ENCODE results near the gene OR2B3.
"Not testable (repeated sequence)": the region's sequence is repeated elsewhere in the genome, so short reads cannot be mapped to it uniquely, and the experiment has no call there.

Gene OR2B3, protein sequence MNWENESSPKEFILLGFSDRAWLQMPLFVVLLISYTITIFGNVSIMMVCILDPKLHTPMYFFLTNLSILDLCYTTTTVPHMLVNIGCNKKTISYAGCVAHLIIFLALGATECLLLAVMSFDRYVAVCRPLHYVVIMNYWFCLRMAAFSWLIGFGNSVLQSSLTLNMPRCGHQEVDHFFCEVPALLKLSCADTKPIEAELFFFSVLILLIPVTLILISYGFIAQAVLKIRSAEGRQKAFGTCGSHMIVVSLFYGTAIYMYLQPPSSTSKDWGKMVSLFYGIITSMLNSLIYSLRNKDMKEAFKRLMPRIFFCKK

DNA sequence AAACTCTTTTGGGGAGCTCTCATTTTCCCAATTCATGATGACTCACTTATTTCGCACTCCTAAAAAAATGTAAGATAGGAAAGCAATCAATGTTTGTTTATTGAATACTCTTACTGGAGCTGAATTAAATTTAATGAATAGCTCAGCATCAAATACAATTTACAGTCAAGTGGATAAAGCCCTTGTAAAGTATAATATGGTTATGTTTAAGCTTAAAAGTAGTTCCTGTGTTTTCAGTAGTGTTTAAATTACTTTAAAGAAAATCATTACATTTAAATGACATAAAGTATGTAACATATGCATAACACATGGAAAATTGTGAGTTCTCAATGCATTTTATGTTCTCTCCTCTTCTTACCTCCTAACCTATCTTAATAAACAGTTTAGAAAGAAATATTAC lies at the start of gene OR2B3:
Gene OR2B3, minus strand, starts transcription at position 101 of the 400 bp plus-strand sequence. Its CDS starts 65 bp downstream, at position 36.
- DNase-seq: no peak

DNA sequence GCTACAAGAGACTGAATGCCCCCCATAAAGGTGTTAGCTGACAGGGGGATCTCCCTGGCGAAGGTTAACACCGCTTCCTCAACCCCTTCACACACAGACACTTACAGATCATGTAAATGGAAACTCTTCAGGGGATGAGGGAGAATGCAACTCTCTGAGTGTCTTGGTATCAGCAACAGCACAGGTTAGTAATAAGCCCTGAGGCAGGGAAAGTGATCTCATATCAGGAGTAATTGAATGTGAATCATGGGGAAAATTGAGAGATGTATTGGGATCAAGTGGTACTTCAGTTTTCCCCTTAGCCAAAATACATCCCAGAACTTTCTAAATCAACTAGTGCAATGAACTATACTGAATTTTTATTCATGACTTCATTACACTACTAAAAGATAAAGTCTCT lies 44.6 kb upstream of the OR2B3 start:
- no peak for DNase-seq

DNA sequence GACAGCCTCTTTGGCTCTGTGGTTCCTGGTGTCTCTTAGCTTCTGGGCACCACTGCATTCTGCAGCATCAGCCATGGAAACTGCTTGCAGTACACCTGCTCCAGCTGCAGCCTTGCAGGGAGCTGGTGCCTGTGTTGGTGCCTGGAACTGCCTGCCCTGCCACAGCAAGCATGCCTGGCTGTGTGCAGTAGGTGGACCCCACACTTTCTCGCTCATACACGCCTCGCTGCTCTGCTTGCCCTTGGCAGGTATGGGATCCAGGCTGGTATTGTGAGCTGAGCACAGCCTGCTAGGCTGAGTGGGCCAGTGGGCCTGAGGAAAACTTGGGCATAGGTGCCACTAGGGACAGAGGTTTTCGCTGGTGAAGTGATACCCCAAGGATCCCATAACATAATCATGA lies 43.5 kb upstream of the OR2B3 start:
- DNase-seq: no peak

DNA sequence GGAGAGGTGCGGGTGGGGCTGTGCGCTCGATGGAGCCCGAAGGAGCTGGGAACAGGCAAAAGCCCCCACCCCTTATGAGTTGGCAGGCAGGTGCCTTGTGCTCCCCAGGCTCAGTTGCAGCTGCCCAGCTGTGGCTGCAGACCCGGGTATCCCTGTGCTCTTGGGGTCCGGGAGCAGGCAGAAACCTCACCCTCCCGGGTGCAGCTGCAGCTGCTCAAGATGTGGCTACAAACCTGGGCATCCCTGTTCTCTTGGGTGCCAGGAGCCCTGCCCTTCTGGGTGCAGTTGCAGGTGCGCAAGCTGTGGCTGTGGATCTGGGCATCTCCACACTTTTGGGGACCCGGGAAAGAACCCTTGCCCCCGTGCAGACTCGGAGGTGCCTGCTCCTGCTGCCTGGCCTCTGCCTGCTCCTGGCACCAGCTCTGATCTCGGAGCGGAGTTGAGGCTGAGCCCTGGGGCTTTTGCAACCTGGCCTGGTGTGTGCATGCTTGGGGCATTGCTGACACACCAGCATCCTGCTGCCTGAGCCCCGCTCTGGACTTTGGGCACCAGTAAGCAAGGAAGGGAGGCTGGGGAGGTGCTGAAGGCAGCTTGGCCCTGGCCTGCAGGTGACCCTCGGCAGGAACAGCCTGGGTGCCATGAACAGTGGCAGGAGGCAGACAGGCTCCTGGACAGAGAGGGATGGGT lies 42.4 kb upstream of the OR2B3 start:
- no peak for DNase-seq

DNA sequence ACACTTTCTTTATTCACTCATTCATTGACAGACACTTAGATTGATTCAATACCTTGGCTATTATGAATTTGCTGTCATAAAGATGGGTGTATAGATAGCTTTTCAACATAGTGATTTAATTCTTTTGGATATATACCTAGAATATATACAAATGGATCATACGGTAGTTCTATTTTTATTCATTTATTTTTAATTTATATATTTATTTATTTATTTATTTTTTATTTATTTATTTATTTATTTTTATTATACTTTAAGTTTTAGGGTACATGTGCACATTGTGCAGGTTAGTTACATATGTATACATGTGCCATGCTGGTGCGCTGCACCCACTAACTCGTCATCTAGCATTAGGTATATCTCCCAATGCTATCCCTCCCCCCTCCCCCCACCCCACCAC lies 27.9 kb upstream of the OR2B3 start:
- not testable (repeated sequence) for DNase-seq

DNA sequence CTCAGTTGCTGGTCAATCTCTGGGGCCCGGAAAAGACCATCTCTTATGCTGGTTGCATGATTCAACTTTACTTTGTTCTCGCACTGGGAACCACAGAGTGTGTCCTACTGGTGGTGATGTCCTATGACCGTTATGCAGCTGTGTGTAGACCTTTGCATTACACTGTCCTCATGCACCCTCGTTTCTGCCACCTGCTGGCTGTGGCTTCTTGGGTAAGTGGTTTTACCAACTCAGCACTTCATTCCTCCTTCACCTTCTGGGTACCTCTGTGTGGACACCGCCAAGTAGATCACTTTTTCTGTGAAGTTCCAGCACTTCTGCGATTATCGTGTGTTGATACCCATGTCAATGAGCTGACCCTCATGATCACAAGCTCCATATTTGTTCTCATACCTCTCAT lies 25.0 kb upstream of the OR2B3 start:
- DNase-seq: peak; percentile 5

DNA sequence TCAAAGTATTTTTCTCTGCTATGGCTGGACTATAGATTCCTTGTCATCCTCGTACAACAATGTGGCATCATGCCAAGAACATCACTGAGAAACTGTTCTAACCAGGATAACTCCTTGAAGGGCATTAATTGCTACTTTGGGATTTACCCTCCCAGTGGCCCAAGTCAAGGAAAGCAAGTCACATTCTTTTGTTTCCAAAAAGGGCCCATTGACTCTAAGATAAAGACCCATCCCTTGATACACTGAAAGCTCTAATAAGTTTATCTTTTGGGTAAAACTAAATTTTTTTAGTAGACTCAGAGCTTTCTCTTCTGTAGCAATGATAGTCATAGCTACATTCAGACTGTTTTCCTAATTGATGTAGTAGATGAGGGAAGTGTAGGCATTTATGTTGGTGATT lies 20.6 kb upstream of the OR2B3 start, which contains the start of gene OR2J3:
Gene OR2J3, plus strand, starts transcription at position 301 of the 400 bp plus-strand sequence. CDS start 3,833 bp downstream, outside the sequence.
- DNase-seq: no peak

DNA sequence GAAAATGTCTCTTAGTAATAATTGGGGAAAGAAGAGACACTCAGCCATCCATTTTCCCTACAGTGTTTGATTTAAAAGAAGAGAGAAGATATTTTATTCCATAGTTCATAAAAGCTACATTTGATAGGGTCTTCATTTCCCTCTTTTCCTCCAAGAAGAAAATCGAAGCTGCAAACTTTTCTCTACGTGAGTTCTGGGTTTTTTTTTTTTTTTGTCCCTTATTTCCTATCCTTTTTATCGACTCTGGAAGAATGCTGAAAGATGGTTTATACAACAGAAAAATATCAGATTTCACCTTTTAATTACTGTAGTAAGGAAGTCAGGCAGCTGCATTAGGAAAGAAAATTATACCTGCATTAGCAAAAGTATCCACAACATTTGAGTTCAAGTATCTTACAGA lies 12.1 kb upstream of the OR2B3 start, which contains the start of gene OR2J1:
Gene OR2J1, plus strand, starts transcription at position 301 of the 400 bp plus-strand sequence. CDS start 1,453 bp downstream, outside the sequence.
- DNase-seq: no peak

DNA sequence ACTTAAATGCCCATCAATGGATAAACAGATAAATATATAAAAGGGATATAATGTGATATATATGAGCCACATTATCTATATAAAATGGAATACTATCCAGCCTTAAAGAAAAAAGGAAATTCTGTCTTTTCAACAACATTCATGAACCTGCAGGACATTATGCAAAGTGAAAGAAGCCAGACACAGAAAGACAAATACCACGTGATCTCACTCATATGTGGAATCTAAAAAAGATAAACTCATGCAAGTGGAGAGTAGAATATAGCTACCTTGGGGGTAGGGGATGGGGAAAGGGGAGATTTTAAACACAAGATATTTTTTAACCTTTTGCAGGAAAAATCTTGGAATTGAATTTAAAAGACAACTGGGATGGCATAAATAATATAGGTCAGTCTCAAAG lies 10.7 kb upstream of the OR2B3 start:
- DNase-seq: no peak

DNA sequence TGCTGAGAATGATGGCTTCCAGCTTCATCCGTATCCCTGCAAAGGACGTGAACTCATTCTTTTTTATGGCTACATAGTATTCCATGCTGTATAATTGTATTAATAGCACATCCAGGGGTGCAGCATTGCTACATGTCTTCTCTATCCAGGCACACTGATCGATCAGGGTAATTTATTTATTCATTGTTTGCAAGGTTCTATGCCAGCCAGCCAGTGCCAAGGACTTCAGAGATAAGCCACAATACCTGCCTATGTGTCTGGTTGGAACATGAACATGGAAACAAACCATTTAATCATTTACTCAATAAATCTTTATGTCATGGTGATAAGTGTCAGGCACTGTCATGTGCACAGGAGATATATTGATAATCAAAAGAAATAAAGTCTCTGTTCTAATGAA lies 5.8 kb upstream of the OR2B3 start:
- no peak for DNase-seq

DNA sequence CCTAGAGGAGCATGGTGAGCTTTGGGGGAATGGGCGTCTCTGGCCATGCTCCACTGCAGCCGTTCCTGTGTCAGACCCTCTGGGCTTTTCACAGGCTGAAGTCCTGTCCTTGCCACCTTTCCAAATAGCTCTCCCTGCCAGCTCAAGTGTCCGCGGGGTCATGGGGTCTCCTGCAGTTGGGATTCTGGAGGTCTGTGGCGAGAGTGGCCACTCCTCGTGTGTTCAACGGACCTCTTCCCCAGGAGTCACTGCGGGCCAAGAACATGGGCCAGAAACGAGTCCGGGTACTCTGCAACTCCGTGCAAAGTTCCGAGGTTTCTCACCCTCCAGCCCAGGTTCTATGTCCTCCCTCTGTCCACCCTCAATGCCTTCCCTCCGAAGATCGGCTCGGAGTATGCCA lies 4.7 kb downstream of the OR2B3 start:
- no peak for DNase-seq

DNA sequence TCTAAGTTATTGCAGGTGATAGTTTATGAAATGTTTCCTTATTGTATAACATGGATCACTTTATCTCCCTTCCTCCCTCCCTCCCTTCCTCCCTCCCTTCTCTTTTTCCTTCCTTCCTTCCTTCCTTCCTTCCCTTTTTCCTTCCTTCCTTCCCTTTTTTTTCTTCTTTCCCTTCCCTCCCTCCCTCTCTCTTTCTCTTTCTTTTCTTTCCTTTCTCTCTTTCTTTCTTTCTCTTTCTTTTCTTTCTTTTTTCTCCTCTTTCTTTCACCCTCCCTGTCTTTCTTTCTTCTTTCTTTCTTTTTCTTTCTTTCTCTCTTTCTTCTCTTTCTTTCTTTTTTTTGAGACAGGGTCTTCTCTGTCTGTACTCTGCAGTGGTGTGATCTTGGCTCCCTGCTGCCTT lies 5.8 kb downstream of the OR2B3 start:
- no peak for DNase-seq

DNA sequence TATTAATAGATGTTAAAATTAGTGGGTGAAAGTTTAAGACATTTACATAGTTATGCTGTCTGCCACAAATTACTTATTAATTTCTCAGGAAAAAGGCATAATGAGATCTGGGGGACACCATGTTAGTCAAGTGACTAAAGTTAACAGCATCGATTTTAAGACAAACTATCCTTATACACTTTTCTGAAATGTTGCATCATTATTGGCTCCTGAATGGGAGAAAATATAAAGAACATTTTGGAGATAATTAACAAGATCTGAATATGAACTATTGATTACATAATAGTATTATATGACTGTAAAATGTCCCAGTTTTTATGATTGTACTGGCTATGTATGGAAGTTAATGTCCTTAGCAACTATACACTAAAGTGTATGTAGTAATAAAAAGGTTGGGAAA lies 7.9 kb downstream of the OR2B3 start:
- DNase-seq: no peak

DNA sequence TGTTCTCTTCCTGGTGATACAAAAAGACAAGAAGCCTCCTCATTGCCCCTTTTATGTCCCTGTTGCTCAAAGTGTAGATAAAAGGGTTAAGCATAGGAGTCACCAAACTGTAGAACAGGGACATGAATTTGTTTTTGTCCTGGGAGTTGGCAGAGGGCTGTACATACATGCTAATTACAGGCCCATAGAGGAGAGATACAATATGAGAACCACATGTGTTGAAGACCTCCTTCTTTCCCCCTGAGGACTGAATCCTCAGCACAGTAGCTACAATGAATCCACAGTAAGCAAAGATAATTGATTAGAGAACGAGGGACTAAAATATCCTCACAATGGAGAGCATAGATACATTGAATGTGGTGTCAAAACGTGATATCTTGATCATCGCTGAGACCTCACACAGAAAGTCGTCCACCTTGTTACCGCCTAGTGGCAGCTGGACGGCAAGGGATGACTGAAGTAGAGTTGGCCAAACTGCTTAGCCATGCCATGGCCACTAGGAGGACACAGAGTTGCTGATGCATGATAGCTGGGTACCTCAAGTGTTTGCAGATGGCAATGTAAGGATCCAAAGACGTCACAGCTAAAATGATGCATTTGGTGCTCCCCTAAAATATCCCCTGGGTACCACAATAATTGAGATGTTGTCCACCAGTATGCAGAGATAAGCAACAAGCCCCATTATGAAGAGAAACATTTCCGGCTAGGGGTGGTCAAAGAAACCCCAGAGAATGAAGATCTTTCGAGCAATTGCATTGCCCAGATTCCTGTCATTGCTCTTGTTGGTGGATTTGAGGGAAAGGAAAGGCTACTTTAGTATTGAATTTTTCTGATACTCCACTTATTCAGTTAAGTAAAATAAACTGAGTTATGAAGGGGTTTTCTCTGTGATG lies 15.0 kb downstream of the OR2B3 start:
- DNase-seq: no peak

DNA sequence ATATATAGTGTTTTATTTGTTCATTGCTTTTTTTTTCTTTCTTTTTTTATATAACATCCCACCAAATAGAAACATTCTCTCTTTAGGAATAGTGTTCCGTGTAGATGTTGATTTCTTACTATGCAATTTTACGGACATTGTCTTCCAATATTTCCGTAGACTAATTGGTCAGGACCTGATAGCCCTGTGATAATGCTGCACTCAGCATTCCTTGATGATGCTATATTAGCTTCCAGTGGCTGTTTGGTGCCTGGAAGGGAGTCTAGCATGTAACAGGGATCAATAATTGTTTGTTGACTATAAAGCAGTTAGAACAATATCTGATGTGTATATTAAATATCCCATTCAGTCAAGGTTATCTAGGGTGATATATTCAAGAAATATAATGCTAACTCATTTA lies 35.4 kb downstream of the OR2B3 start:
- DNase-seq: no peak

DNA sequence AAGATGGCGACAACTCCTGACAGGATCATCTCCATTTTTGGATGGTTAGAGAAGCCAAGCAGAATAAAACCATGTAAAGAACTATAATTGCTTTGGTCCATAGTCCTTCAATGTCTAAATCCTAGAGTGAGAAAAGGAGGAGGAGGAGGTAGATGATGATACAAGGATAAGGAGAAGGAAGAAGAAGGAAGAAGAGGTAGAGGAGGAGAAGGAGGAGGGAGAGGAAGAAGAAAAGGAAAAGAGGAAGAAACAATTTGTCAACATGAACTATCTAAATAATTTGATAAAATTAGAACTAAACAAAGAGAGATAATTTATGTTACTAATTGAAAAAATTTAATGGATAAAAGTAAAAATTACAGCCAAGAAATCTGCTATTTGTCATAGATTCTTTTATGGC lies 42.0 kb downstream of the OR2B3 start, which contains the start of gene OR2W1:
Gene OR2W1, minus strand, starts transcription at position 101 of the 400 bp plus-strand sequence. Its CDS starts 0 bp downstream, at position 101.
- DNase-seq: no peak

All from CD4-positive, alpha-beta T cell treated with Interleukin-6 for 4 hours (primary cell).